Progenitor cell of endocrine pancreas (in vitro differentiated cells): ENCODE data around the gene ITPK1. TPM values are rescaled to one million over a fixed set of nuclear protein-coding genes. Genes with fewer than 3 reads are reported as not detected.
"Not testable (repeated sequence)": the region's sequence is repeated elsewhere in the genome, so short reads cannot be mapped to it uniquely, and the experiment has no call there.

ENCODE experiments used
- DNase-seq: peaks from one replicate; pipeline ENCODE4 v3.0.0; 2021; ENCODE audit warnings: low spot score; ENCODE audit not compliant: unreplicated experiment
- H3K27ac Mint-ChIP-seq: 2 replicates; pipeline ENCODE4 v1.8.0; 2021; ENCODE audit warnings: mild to moderate bottlenecking, moderate library complexity, mixed read lengths
- H3K27me3 Mint-ChIP-seq: 2 replicates; pipeline ENCODE4 v1.8.0; 2021; ENCODE audit warnings: mixed read lengths
- H3K36me3 Mint-ChIP-seq: 2 replicates; pipeline ENCODE4 v1.8.0; 2022; ENCODE audit warnings: mixed read lengths; ENCODE audit not compliant: insufficient read depth
- H3K4me1 Mint-ChIP-seq: 2 replicates; pipeline ENCODE4 v1.8.0; 2021; ENCODE audit warnings: low read depth, mixed read lengths
- H3K4me3 Mint-ChIP-seq: 2 replicates; pipeline ENCODE4 v1.8.0; 2021; ENCODE audit warnings: low read depth, mild to moderate bottlenecking, moderate library complexity, mixed read lengths
- H3K9me3 Mint-ChIP-seq: 2 replicates; pipeline ENCODE4 v1.8.0; 2021; ENCODE audit warnings: low read depth, mixed read lengths
- total RNA-seq: library from RNA; stranded (reverse); gene quantifications from 2 replicates; pipeline ENCODE4 v1.2.1, GENCODE V29; 2021
- TF ChIP-seq, protein P1 (sequence below): fragments of 200-600 bp; sonication (generic); IDR thresholded peaks from one replicate; pipeline ENCODE4 v1.5.0; 2021; ENCODE audit warnings: antibody characterized with exemption, mild to moderate bottlenecking; ENCODE audit not compliant: unreplicated experiment

The ITPK1 gene
- total RNA-seq, 1 donor from 2014 or later: 72.0 TPM

GRCh38 chr14:93067088-93067487 is 48.6 kb downstream of the ITPK1 start:
- Mint-ChIP-seq H3K36me3 (no peaks in the 10 kb centered on the region), H3K9me3 (no peaks in the 10 kb centered on the region), H3K4me1 (no peaks in the 10 kb centered on the region), H3K27me3 (no peaks in the 10 kb centered on the region), H3K4me3 (no peak overlapping the region), H3K27ac (no peak overlapping the region)
- TF ChIP-seq, protein P1, sequence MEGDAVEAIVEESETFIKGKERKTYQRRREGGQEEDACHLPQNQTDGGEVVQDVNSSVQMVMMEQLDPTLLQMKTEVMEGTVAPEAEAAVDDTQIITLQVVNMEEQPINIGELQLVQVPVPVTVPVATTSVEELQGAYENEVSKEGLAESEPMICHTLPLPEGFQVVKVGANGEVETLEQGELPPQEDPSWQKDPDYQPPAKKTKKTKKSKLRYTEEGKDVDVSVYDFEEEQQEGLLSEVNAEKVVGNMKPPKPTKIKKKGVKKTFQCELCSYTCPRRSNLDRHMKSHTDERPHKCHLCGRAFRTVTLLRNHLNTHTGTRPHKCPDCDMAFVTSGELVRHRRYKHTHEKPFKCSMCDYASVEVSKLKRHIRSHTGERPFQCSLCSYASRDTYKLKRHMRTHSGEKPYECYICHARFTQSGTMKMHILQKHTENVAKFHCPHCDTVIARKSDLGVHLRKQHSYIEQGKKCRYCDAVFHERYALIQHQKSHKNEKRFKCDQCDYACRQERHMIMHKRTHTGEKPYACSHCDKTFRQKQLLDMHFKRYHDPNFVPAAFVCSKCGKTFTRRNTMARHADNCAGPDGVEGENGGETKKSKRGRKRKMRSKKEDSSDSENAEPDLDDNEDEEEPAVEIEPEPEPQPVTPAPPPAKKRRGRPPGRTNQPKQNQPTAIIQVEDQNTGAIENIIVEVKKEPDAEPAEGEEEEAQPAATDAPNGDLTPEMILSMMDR: no peak
- DNase-seq: no peak

DNA sequence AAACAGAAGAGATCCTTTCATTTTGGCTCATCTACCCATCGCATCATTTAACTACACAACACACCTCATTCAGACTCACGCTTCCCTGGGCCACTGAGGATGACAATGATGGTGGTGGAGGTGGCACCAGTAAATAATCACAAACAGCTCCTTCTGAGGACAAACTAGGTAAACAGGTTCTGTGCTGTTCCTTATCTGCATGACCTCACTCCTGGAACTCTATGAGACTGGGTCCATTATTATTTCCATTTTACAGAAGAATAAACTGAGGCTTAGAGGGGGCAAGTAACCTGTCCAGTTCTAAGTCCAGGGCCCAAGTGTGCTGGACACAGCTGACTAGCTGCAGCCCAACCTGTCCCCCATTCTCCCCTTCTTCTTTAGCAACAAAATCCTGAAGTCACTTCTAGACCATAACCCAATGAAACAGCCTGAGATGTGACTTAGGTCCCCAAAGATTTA is 50.4 kb downstream of the ITPK1 start:
- Mint-ChIP-seq H3K27me3 (no peaks in the 10 kb centered on the region), H3K4me1 (peaks cover 4% of the 10 kb centered on the region), H3K9me3 (no peaks in the 10 kb centered on the region), H3K36me3 (no peaks in the 10 kb centered on the region), H3K27ac (no peak overlapping the region), H3K4me3 (no peak overlapping the region)
- DNase-seq: no peak
- TF ChIP-seq, protein P1: no peak

DNA sequence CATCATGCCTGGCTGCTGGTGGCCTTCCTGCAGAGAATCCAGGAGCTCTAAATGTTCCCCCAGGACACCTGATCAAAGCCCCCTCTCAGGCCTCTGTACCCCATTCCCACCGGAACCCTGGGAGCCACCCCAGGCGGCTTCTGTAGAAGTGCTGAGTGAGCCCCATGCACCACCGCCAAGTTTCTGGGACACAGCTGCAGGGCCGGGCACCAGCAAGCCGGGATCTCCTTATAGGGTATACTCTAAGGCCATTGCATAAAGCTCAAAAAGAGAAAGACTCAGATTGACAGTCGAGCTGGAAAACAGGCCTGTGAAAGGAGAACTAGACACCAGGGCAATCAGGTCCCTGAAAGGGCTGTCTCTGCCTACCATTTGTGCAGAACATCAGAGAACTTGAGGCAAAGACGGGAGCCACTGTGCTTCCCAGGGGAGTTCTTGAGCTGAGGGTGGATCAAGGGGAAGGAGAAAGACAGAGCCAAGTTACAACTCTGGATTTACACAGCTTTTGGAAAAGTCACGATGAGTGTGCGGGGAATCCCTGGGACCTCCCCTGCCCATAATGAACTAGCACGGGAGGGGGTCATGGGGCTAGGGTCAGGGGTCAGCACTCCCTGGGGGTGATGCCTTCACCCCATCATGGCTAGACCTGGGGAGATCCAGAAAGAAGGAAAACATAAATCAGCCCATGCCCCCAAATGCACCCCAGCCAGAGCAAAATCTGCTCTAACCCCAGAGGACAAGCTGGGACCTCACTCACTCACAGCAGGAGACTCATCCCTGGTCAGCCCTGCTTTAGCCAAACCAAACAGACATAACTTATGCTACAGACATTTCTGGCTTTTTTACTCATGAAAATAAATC is 51.1 kb downstream of the ITPK1 start:
- Mint-ChIP-seq H3K27ac (no peak overlapping the region), H3K4me1 (peaks cover 8% of the 10 kb centered on the region), H3K27me3 (no peaks in the 10 kb centered on the region), H3K36me3 (no peaks in the 10 kb centered on the region), H3K9me3 (no peaks in the 10 kb centered on the region), H3K4me3 (no peak overlapping the region)
- DNase-seq: no peak
- TF ChIP-seq, protein P1: no peak

DNA sequence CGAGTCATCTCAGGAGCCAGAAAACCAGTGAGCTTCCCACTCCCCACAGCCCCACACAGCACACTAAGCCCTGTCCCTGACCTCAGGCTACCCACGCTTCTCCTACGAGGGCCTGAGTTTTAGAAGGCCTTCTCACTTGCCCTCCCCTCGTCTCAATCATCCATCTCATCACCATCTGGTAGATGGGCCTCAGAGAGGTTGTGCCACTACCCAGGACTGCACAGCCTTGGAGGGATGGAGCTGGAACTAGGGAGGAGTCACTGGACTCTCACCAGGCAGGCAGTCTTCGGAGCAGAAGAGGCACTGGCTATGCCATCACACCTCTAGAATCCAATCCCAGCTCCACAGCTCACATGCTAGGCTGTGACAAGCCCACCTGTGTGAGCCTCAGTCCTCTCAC is 52.3 kb downstream of the ITPK1 start:
- H3K27ac Mint-ChIP-seq: no peak overlapping the region
- H3K4me1 Mint-ChIP-seq: peaks cover 8% of the 10 kb centered on the region

GRCh38 chr14:93062890-93063289 is 52.8 kb downstream of the ITPK1 start:
- Mint-ChIP-seq H3K9me3 (no peaks in the 10 kb centered on the region), H3K36me3 (no peaks in the 10 kb centered on the region), H3K27ac (no peak overlapping the region), H3K27me3 (no peaks in the 10 kb centered on the region), H3K4me1 (peaks cover 8% of the 10 kb centered on the region), H3K4me3 (no peak overlapping the region)
- no peak for DNase-seq
- TF ChIP-seq, protein P1: no peak

More for the DNA sequence above, 52.3 kb downstream of the ITPK1 start:
- no peak overlapping the region for H3K4me3 Mint-ChIP-seq
- H3K27me3 Mint-ChIP-seq: no peaks in the 10 kb centered on the region
- H3K9me3 Mint-ChIP-seq: no peaks in the 10 kb centered on the region
- DNase-seq: no peak
- TF ChIP-seq, protein P1: no peak
- no peaks in the 10 kb centered on the region for H3K36me3 Mint-ChIP-seq

DNA sequence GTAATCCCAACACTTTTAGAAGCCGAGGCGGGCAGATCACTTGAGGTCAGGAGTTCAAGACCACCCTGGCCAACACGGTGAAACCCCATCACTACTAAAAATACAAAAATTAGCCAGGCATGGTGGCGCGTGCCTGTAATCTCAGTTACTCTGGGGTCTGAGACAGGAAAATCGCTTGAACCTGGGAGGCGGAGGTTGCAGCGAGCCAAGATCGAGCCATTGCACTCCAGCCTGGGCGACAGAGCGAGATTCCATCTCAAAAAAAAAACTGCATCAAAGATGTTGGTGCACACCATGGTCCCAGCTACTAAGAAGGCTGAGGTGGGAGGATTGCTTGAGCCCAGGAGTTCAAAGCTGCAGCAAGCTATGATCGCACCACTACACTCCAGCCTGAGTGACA is 53.7 kb downstream of the ITPK1 start:
- peaks cover 12% of the 10 kb centered on the region for H3K4me1 Mint-ChIP-seq
- DNase-seq, H3K4me3 Mint-ChIP-seq, H3K27me3 Mint-ChIP-seq, H3K9me3 Mint-ChIP-seq, H3K36me3 Mint-ChIP-seq, H3K27ac Mint-ChIP-seq: not testable (repeated sequence)
